Femur (tissue), 1 donor: ENCODE data around the gene CRBN.

Experiments used
- DNase-seq: peaks from one replicate; pipeline ENCODE4 v3.0.0-alpha.2; 2017

CRBN gene

DNA sequence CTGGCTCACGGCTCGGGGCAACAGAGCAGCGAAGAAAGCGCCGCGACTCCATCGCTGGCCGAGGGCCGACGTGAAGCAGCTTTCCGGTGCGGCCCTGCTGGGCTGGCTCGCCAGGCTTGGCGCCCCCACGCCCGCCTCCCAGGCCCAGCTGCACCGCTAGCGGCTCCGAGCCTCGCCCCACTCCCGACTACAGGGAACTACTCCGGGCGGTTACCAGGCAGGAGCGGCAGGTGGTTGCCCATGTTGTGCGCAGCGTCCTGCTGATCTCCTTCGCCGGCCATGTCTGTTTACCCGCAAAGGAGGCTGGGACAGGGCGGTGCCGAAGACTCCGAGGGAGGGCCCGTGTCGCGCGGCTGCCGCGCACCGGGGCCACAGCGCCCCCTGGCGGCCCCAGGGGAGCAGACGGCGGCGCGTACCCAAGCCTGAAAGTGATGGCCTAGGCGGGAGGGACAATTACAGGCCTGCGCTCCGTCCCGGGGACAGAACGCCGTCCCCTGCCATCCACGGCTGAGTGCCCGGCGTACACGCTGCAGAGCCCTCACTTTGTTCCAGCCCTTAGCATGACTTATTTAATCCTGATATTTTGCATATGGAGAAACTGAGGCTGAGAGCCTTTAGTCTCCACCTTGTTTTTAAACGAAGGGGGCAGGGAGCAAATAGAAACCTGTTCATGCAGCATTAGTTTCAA, at the start of gene CRBN:
CRBN (minus strand) TSS at position 285 of the 688 bp plus-strand sequence; CDS start at position 281, 4 bp downstream.
- DNase-seq, result peak; percentile 93

DNA sequence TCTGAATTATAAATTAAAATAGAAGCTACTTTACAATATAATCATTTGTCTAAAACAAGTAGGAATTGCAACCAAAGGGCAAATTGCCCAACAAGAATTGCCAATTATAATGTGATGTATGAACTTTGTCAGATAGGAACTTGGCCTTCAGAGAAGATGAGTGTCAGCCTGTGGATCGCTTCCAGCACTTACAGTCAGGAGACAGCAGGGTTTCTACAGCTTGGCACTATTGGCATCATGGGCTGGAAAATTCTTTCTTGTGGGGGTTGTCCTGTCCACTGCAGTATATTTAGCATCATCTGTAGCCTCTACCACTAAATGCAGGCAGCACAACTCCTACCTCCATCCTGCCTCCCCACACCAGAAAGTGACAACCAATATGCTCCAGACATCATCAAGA, 48.1 kb upstream of the CRBN start:
- peak; percentile 28 for DNase-seq

DNA sequence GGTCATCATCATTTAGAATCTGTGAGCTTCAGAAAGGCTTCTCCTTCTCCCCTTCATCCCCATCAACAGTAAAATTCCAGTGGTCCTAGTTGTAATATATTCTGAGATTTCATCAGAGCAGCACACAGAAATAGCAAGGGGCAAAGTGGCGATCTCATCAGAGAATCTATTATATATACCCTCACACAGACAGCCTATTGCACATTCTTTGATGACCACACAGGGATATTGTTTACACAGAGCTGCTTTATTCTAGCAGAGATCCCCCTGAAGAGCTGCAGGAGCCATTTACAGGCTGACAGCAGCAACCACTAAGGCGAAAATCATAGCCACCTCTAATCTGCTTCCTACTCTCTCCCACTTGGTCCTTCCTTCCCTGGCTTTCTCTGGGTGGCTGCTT, 42.0 kb upstream of the CRBN start:
- DNase-seq, result no peak

DNA sequence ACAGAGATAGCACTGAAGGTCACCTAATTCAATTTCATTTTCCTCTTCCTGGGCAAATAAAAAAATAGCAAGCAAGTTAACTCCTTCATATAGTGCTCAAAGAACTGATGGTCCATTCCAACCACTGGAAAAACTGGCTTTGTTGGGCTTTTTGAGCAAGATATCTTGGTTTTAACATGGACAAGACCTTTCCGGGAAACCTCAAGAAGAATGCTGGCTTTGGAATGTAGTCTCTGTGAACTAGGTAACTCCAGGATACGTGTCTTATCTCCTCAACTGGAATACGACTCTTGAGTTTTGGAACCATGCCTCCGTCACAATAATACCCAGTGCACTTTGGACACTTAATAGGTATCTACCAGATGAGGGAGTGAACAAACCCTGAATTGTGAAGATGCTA, 36.9 kb upstream of the CRBN start:
- no peak for DNase-seq

DNA sequence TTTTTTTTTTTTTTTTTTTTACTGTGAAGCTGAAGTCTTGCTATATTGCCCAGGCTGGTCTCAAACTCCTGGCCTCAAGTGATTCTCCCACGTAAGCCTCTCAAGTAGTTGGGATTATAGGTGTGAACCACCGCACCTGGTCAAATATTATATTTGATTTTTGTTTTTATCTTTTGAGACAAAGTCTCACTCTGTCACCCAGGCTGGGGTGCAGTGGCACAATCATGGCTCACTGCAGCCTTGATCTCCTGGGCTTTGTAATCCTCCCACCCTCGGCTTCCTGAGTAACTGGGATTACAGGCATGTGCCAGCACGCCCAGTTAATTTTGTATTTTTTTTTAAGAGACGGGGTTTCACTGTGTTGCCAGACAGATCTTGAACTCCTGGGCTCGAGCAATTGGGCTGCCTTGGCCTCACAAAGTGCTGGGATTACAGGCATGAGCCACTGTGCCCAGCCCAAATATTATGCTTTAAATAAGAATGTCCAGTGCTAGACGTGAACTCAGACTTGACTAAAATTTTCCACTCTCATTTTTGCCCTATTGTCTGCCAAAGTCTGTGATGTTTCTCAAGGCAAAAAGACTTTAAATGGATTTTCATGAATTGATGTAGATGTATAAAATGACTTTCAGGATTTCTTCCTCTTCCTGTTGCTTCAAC, 33.4 kb upstream of the CRBN start:
- DNase-seq, result no peak

DNA sequence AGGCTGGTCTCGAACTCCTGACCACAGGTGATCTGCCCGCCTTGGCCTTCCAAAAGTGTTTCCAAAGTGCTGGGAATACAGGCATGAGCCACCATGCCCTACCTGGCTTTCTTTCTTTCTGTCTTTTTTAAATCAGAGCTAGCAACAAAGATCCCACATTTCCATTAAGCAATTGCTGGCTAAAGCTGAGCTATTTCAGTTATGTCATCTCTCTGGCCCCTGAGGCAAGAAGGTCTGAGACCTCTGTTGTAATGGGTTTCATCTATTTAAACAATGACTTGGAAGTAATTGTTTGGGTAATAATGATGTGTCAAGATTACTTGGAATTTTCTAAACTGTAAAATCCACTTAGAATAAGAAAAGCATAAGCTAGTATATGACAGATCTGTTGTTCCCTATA, 30.2 kb upstream of the CRBN start:
- DNase-seq, result no peak

DNA sequence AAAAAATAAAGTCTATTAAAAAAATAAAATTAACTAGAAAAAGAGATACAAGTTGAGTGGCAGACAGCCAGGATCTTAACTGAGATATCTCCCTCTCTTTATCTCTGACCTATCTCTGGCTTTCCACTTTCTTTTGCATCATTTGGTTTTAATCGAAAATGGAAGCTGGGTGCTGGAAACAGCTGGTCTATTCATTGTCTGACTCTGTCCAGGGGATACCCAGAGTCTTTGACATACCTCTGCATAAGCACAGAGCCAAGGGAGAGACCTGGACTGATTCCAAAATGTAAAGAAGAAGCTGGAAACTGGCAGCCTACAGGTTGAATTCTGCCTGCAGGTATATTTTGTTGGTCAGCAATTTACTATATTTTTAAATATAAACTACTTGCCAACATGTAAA, 29.6 kb upstream of the CRBN start:
- DNase-seq, result no peak

DNA sequence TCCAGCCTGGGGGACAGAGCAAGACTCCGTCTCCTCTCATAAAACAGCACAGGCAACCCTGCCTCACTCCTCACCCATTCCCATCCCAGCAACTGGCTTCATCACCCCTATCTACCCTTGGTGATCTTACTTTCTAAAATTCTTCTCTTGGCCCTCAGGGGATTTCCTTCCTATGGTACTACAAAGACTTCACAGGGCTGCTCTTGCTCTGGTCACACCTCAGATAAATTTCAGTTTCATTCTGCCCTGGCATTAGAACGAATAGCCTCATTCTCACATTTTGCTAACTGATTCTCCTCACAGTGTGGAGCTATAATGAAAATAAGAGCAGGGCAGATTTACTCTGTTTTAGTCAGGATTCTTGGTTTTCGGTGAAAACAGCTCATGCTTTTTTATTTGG, 22.1 kb upstream of the CRBN start:
- DNase-seq, result no peak

DNA sequence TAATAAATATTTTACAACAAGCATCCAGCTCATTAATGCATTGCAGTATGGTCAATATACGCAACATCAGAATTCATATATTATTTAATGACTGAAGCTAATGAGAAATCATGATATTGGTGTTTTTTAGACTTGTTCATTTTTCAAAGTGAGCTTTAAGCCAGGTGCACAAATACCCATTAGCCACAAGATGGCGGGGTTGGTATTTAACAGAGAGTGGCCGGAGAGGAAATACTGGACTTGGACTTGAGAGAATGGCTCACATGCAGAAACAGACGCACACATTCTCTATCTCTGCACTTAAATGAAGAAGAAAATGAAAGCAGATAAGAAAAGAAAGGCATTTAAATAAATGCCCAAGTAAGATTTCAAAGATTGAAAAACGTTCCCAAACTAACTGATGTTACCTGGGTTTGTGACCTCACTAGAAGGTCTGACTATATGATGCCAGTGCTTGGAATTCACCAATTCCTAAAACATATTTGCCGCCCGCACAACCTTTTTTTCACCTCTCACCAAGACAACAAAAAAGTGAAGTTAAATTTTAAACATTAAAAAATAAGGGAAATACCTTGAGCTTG, 21.2 kb upstream of the CRBN start:
- peak; percentile 67 for DNase-seq

DNA sequence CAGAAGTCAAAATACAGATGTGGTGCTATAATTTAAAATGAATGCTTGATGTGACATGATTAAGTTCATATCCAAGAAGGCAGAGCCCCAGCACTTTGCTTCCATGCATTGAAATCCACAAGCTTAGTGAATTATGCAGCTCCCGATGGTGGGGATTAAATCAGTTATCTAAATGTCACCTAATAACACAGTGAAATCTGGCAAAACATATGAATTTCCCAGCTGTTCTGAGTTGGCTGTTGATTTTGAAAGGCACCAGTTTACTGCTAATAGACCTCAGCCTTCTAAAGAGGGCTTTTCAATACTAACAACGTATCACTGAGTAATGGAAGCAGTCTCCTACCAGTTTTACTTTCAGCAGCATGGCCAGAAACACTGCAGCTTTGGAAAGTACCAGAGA, 19.8 kb upstream of the CRBN start:
- no peak for DNase-seq

DNA sequence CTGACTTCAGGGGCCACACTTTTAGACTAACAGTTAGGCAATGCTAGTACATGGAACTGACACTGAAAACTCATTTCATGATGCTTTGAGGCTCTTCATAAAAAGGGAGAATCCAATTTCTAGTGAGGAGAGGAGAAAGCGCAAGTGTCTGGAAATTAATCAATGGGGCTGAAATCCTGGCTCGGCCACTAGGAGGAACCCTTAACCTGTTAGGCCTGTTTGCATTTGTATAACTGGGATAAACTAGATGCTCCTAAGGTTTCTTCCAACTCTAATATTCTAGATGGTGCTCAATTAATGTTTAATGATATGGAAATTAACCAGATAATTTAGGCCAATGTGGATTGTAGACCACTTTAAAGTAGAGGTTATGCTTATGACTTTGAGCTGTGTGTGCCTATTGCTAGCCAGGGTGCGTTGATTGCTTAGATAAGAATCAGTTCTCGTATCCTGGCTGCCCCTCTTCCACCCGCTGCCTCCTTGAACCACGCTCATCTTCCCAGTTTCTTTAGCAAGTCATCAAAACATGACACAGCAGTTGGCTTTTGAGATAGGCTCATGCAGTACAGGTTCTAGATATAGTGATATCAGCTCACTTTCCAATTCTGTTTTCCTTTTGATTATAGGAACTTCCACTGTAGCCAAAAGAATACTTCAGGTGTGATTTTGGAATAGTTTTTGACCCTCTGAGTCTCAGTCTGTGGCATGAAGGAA, 16.8 kb upstream of the CRBN start:
- no peak for DNase-seq

DNA sequence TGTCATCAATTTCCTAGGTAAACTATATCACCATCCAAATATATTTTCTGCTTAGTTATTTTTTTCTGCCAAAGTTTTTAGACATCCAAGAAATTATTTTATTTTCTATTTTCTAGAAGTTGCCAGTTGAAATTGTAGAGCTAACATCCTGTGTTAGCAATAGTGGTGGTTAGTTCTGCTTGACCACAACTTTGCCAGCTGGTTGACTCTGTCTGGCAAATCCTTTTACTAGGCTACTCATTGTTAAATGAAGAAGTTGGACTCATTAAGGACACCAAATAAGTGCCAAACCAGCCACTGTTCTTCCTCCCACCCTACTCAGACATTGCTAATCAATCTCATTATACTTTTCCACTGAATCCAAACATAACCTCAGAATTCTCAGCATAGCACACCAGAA, 15.4 kb upstream of the CRBN start:
- no peak for DNase-seq

DNA sequence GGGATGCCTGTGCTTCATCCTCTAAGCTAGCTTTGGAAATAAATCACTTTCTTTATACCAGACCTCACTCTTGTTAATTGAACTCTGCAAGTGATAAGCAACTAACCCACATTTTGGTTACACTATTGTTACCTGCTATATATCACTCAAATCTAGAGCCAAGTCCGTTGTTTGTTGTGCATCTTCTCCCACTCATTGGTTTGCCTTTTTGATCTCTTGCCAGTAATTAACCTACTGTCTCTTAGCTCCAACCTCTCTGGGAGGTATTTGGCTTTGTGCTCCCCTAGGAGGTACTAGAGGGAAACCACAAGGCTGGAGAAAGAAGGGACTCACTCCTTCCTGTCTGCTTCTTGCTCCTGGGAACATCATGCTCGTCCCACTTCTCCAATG, 12.8 kb upstream of the CRBN start:
- DNase-seq, result no peak

DNA sequence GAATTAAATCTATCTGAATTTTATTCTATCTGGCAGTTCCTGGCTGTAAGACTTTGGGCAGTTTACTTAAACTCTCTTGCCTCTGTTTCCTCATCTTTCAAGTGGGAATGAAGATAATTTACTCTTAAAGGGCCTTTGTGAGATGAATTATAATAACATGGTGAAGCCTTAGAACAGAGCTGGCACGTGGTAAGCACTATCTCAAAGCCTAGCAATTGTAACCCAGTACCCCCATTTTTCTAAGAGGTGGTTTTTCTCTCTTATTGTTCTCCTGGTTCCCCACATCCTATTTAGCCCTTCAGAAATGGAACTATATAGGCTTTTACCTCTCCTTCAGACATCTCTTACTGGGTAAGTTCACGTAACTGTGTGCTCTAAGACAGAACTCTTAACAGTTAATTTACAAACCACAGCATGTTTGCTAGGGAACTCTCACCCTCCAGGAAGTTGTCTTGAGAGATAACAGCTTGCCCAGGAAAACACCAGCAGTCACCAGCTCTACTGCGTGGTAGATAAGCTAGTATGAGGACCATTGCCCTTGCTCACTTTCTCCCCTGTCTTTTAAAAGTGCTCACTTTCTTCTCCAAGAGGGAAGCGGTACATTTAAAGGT, 12.3 kb upstream of the CRBN start:
- no peak for DNase-seq

DNA sequence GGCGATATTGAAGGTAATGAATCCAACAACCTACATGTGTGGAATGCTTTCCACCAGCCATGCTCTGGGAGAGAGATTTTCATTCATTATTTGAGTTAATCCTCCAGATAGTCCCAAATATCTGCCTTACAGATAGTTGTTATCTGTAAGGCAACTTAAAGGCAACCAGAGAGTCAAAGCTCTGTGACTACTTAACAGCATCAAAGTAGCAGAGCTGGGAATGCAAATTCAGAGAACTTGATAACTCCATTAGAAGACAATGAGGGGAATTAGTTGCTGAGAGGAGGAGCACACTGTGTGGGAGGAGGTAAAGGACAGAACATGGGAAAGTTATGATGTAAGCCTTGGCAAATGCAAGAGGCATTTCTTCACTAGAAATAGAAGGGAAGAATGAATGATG, 10.5 kb upstream of the CRBN start:
- no peak for DNase-seq

DNA sequence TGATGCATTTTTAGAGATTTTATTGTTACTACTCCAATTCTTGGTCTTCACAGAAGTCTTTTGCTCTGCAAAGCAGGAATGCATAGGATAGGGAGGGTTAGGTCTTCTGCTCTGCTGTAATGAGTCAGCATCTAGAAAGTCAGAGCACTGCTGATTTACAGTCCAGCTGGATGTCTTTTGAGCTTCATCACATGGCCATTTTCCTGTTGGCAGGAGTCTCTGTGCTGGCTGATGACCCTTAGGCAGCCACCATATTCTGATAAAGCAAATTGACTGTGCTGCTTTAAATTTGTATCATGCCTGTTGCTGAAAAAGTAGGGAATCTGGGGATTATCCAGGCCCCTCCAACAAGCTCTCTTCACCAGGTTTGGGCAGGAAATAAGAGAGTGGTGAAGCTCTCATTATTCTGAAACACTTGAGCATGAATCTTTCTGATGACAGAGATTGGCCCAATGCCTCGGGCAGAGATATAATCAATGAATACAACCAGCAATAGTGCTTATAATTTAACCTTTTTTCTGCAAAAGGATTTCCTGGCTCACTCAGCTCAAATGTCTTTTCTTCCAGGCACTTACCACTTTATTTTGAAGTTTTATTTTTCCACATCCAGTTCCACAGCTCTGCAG, 9.7 kb upstream of the CRBN start:
- no peak for DNase-seq

DNA sequence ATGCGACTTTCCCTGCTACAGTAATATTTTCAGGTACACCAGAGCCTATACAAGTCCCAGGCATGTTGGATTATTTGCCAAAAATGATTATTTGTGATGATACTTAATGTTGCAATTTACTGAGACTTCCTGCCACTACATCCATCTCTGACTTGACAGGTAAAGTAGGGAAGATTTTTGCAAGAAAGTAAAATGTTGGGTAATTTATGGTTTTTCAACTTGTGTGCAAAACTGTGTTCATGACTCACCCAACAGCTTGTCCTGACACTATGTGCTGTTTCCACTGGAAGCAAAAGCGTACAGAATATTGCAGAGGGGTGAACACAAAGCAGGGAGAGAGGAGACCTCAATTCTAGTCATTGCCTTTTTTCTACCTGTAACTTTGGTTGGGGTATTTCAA, 5.4 kb upstream of the CRBN start:
- DNase-seq, result no peak

DNA sequence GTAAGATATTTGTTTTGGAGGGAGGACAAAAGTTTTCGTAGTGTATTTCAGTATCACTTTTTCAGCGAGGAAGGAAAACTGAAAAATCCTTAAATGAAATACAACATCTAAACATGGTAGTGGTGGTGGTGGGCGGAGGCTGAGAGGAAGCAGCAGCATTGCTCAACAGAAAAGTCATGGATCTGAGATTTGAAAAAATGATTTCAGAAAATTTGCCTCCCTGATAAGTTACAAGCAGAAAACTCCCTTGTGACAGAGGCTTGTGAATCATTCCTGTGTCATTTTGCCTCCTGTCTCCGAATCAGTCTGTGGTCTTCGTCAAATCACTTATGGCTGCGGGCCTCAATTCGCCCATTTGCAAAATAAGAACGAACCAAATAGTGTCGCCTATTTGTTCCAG, 965 bp upstream of the CRBN start:
- DNase-seq, result no peak

DNA sequence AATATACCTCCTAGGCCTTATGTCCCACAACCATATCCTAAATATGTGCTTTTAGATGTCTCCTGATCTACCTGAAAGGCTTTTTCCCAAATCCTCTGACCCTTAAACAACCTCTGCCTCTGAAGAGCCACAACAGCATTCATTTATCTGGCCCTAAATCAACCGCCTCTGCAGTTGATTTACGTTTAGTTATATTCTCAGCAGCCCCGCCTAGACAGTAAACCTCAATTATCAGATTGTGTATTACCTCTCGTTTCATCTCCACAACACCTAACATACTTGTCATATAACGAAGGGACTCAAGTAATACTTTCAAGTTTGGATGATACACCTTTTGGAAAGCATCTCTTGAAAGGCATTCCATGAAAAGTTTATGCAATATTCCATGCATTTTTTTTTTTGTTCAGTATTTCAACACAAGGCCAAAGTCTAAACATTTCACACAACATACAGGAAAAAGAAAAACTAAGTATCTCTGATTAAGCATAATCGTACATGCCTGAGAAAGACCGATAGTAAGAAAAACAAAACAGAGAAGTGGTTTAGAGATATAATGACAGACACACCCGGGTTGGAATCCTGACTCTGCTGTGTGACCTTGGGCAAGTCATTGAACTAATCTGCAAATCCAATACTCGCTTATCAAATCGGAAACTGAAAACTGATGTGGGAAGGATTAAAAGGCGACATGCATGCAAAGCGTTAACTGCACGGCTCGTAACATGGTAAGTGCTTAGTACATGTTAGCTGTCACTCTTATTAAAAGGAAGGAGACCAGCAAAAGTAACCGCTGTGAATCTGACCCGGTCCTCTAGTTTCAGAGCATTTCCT, 778 bp downstream of the CRBN start:
- DNase-seq, result no peak

DNA sequence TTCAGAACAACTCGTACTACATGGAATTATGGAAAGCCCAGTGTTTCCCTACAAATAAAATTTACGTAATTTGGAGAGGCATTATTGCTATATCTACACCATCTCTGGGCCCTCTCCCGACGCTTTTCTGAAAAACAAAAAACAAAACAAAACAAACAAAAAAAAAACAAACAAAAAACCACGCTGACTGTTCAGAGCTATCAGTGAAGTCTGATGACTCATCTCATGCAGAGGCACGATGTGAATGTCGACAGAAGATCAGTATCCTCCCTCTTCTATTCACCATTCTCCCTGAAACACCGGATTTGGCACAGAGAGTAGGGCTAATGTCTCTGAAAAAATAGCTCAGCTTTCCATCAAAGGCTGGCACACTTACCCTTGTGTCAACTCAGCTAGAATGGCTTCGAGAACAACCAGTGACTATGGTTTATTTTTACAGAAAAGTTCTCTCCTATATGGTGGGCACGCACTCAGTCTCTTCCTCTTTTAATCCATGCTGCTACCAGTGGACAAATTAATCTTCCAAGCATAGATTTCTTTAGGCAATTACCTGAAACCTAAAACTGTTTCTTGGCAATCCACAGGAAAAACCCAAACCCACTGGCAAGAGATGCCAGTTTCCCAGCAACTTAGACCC, 1.5 kb downstream of the CRBN start:
- no peak for DNase-seq

DNA sequence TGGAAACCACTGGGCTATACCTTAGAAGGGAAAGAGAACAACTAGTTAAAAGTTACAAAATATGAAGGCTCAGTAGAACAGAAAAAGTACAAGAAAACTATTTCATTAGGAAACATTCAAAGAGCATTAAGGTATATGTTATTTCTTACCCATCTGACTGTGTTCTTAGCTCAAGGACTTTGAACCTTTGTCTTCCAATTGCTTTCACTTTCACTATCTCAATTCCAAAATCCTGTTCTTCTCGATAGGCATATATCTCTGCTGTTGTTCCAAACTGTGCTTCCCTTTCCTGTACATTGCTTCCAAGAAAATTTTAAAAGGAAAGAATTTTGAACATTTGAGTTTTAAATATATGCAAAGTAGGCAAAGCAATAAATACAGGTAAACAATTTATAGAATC, 6.9 kb downstream of the CRBN start:
- no peak for DNase-seq

DNA sequence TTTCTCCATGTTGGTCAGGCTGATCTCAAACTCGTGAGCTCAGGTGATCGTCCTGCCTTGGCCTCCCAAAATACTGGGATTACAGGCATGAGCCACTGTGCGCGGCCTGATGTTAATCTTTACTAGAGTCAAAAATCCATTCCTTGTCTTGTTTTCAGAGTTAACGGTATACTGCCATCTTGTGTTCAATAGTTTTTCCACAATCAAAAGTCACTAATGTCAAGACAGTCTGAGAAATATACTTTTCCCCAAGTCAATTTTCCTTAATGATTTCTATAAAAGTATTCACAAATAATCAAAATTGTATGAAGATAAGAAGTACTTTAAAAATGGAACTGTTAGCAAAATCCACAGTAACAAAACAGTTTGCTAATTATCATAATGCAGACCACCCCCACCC, 8.5 kb downstream of the CRBN start:
- DNase-seq, result no peak
